HepG2 (cell line): ENCODE data around the gene ITIH1. TPM values are rescaled to one million over a fixed set of nuclear protein-coding genes. Genes with fewer than 3 reads are reported as not detected.

Experiments
- ATAC-seq: fragments of 200-7000 bp; cut with Tn5 transposase; 3 replicates; pipeline ENCODE4 v1.9.1; 2020; ENCODE audit warnings: mild to moderate bottlenecking, moderate library complexity
- BruUV-seq: library from RNA; stranded (reverse); fragments of 400-500 nt; replicated peaks from 2 replicates; lab custom pipeline; 2021; lab: Mats Ljungman, UMichigan
- CTCF ChIA-PET: fragments of 300-600 bp; formaldehyde crosslinking; extraction: SDS; loops from one replicate; lab custom pipeline; 2021; ENCODE audit warnings: low total read pairs, inconsistent platforms, low intra/inter-chr PET ratio; lab: Yijun Ruan, JAX
- POLR2A ChIA-PET: fragments of 350-600 bp; sonication (Branson Sonifier 250); formaldehyde crosslinking; loops from one replicate; lab custom pipeline; 2020; ENCODE audit warnings: antibody characterized with exemption, inconsistent platforms; lab: Yijun Ruan, JAX
- DNase-seq: peaks from one replicate; pipeline ENCODE4 v3.0.0-alpha.2; 2015; ENCODE audit warnings: low spot score
- FAIRE-seq: peaks from 3 replicates; lab custom pipeline; 2011; peaks lifted over from hg19 to GRCh38; lab: Jason Lieb, UNC
- H2AFZ ChIP-seq: one replicate; pipeline ENCODE4 v1.6.1; 2011; ENCODE audit warnings: low read length, inconsistent platforms
- H3K27ac ChIP-seq: fragments of 300-600 bp; 3 replicates; pipeline ENCODE4 v1.8.0; 2011; ENCODE audit warnings: mixed run types, mild to moderate bottlenecking, mixed read lengths, low read length, inconsistent platforms; ENCODE audit not compliant: insufficient read depth; ENCODE audit errors: extremely low read length
- H3K27me3 ChIP-seq, 2 experiments: fragments of 200-600 bp in 1 of 2; 2 replicates in 1 of 2; 3 replicates in 1 of 2; pipeline versions ENCODE4 v1.6.0 to v1.8.0; 2011; ENCODE audit warnings: low read length in 2 of 2, mild to moderate bottlenecking in 2 of 2, moderate library complexity in 2 of 2, inconsistent platforms in 1 of 2; ENCODE audit not compliant: insufficient read depth in 2 of 2, control insufficient read depth in 1 of 2
- H3K36me3 ChIP-seq, 2 experiments: fragments of 200-600 bp in 1 of 2; replicated peaks in 1 of 2; 2 replicates in 1 of 2; 3 replicates in 1 of 2; pipeline versions ENCODE4 v1.5.1 to v1.8.0; 2011; ENCODE audit warnings: low read length in 2 of 2, inconsistent platforms in 1 of 2; ENCODE audit not compliant: insufficient read depth in 2 of 2, control insufficient read depth in 1 of 2
- H3K4me1 ChIP-seq: 2 replicates; pipeline ENCODE4 v1.5.1; 2012; ENCODE audit warnings: low read length, inconsistent platforms; ENCODE audit not compliant: insufficient read depth
- H3K4me2 ChIP-seq: 2 replicates; pipeline ENCODE4 v1.6.0; 2011; ENCODE audit warnings: low read depth, low read length, inconsistent platforms
- H3K4me3 ChIP-seq, 3 experiments: fragments of 200-600 bp in 1 of 3; sonication (generic), shearing (Covaris generic) in 1 of 3; replicated peaks in 1 of 3; 2 replicates each; pipeline ENCODE4 v1.5.1; 2011 to 2016; ENCODE audit warnings: low read length in 3 of 3, inconsistent platforms in 2 of 3, low read depth in 2 of 3, mild to moderate bottlenecking in 2 of 3, control low read depth in 1 of 3, mixed read lengths in 1 of 3; ENCODE audit not compliant: insufficient read depth in 1 of 3
- H3K79me2 ChIP-seq: one replicate; pipeline ENCODE4 v1.6.1; 2011; ENCODE audit warnings: low read length, inconsistent platforms; ENCODE audit not compliant: insufficient read depth
- H3K9ac ChIP-seq: 2 replicates; pipeline ENCODE4 v1.6.0; 2011; ENCODE audit warnings: mild to moderate bottlenecking, low read depth, low read length, inconsistent platforms; ENCODE audit not compliant: insufficient read depth
- H3K9me3 ChIP-seq: 2 replicates; pipeline ENCODE4 v1.5.1; 2012; ENCODE audit warnings: mild to moderate bottlenecking, low read length
- H4K20me1 ChIP-seq: 2 replicates; pipeline ENCODE4 v1.6.0; 2011; ENCODE audit warnings: inconsistent platforms, mild to moderate bottlenecking, low read length, moderate library complexity; ENCODE audit not compliant: insufficient read depth
- CEBPB ChIP-seq: IDR thresholded peaks from 2 replicates; pipeline ENCODE4 v1.6.1; 2011; ENCODE audit warnings: low read depth, low read length, improper control_type of control experiment, borderline replicate concordance
- GATA4 ChIP-seq: sonication (generic); IDR thresholded peaks from 2 replicates; pipeline ENCODE4 v1.6.1; 2016; ENCODE audit warnings: antibody characterized with exemption, low read depth, borderline replicate concordance
- GLI4 ChIP-seq: sonication (generic); formaldehyde crosslinking; IDR thresholded peaks from 2 replicates; pipeline ENCODE4 v1.5.1; 2020; ENCODE audit warnings: missing genetic modification reagents, mild to moderate bottlenecking, moderate library complexity, borderline replicate concordance
- HNF4G ChIP-seq, 2 experiments: sonication (generic) in 1 of 2; formaldehyde crosslinking in 1 of 2; IDR thresholded peaks; 2 replicates each; pipeline versions ENCODE4 v1.4.0 to v1.6.1; 2011 to 2020; ENCODE audit warnings: borderline replicate concordance in 2 of 2, low read depth in 2 of 2, mild to moderate bottlenecking in 2 of 2, low read length in 1 of 2, missing genetic modification reagents in 1 of 2, moderate library complexity in 1 of 2
- MED8 ChIP-seq: sonication (generic); formaldehyde crosslinking; IDR thresholded peaks from 2 replicates; pipeline ENCODE4 v1.8.1; 2023; ENCODE audit warnings: mild to moderate bottlenecking, missing genetic modification reagents; ENCODE audit not compliant: insufficient replicate concordance
- MTF1 ChIP-seq: sonication (generic); formaldehyde crosslinking; IDR thresholded peaks from 2 replicates; pipeline ENCODE4 v1.5.0; 2020; ENCODE audit warnings: missing genetic modification reagents
- MXD1 ChIP-seq: sonication (generic); formaldehyde crosslinking; IDR thresholded peaks from 2 replicates; pipeline ENCODE4 v1.4.0; 2020; ENCODE audit warnings: mild to moderate bottlenecking, missing genetic modification reagents
- PRMT3 ChIP-seq: sonication (generic); formaldehyde crosslinking; IDR thresholded peaks from 2 replicates; pipeline ENCODE4 v1.8.1; 2022; ENCODE audit warnings: low read depth, mild to moderate bottlenecking, moderate library complexity, missing genetic modification reagents, borderline replicate concordance
- REST ChIP-seq, 2 experiments: IDR thresholded peaks; 2 replicates each; pipeline ENCODE4 v1.6.1; 2011 to 2012; ENCODE audit warnings: low read length in 2 of 2, borderline replicate concordance in 1 of 2, low read depth in 1 of 2, mild to moderate bottlenecking in 1 of 2, moderate library complexity in 1 of 2
- SOX13 ChIP-seq, 3 experiments: fragments of 450-650 bp in 1 of 3; sonication (generic) in 1 of 3; formaldehyde crosslinking in 1 of 3; IDR thresholded peaks in 2 of 3; conservative IDR thresholded peaks in 1 of 3; 2 replicates each; pipeline versions ENCODE4 v1.5.0 to v1.6.1; 2016 to 2020; ENCODE audit warnings: antibody characterized with exemption in 1 of 3, mild to moderate bottlenecking in 1 of 3, missing compliant biosample characterization in 1 of 3, missing genetic modification reagents in 1 of 3, moderate library complexity in 1 of 3
- SOX5 ChIP-seq: IDR thresholded peaks from 2 replicates; pipeline ENCODE4 v1.6.1; 2016; ENCODE audit warnings: borderline replicate concordance
- XRCC5 ChIP-seq: fragments of 200-400 bp; formaldehyde crosslinking; optimal IDR thresholded peaks from 2 replicates; pipeline ENCODE3; 2017; ENCODE audit warnings: mild to moderate bottlenecking, low read length
- ZFY ChIP-seq: sonication (generic); formaldehyde crosslinking; IDR thresholded peaks from 2 replicates; pipeline ENCODE4 v1.4.0; 2020; ENCODE audit warnings: missing genetic modification reagents
- ZNF263 ChIP-seq: sonication (generic); formaldehyde crosslinking; IDR thresholded peaks from 2 replicates; pipeline ENCODE4 v1.4.0; 2020; ENCODE audit warnings: missing genetic modification reagents
- ZNF292 ChIP-seq: sonication (generic); formaldehyde crosslinking; IDR thresholded peaks from 2 replicates; pipeline ENCODE4 v1.8.1; 2022; ENCODE audit warnings: mild to moderate bottlenecking, low read depth, missing genetic modification reagents, borderline replicate concordance
- ZNF430 ChIP-seq: sonication (generic); formaldehyde crosslinking; IDR thresholded peaks from 2 replicates; pipeline ENCODE4 v1.9.0; 2021; ENCODE audit warnings: mild to moderate bottlenecking, missing genetic modification reagents
- ZNF713 ChIP-seq: sonication (generic); formaldehyde crosslinking; IDR thresholded peaks from 2 replicates; pipeline ENCODE4 v1.4.0; 2020; ENCODE audit warnings: mild to moderate bottlenecking, missing genetic modification reagents
- ZNF816 ChIP-seq: sonication (generic); formaldehyde crosslinking; IDR thresholded peaks from 2 replicates; pipeline ENCODE4 v1.8.0; 2022; ENCODE audit warnings: missing genetic modification reagents, mild to moderate bottlenecking, borderline replicate concordance
- WGBS: methylation state at CpG from one replicate; pipeline ENCODE4 v1.1.6; 2017; ENCODE audit warnings: low lambda C conversion rate; 5-methylcytosine and 5-hydroxymethylcytosine counted together
- in situ Hi-C: cut with HindIII; loops from 2 replicates; pipeline ENCODE4 v1.10.0; 2017; ENCODE audit warnings: low pct_unique_long_range_greater_than_20kb; ENCODE audit not compliant: extremely low pct_ligation_motif_present
- intact Hi-C: fragments of 100-400 bp; cut with micrococcal nuclease; formaldehyde crosslinking; loops from one replicate; pipeline ENCODE4 v1.10.0; 2022; ENCODE audit not compliant: unreplicated experiment
- polyA plus RNA-seq, 8 experiments: library from polyadenylated mRNA; depleted of rRNA in 3 of 8; stranded (reverse) in 7 of 8; unstranded in 1 of 8; fragments of >200 nt; fragmentation: Illumina TruSeq in 4 of 8; extraction: Trizol in 4 of 8; gene quantifications; 2 replicates each; pipeline versions ENCODE4 v1.2.1 to v1.2.3, GENCODE V29; 2011 to 2016; ENCODE audit warnings: low read depth in 4 of 8, missing spikeins in 1 of 8, mixed read lengths in 1 of 8; ENCODE audit not compliant: insufficient read depth in 1 of 8
- total RNA-seq, 5 experiments: library from RNA; depleted of rRNA; stranded (reverse); fragments of >200 nt; fragmentation: Illumina TruSeq; extraction: Trizol; gene quantifications; 2 replicates each; pipeline ENCODE4 v1.2.3, GENCODE V29; 2016; ENCODE audit warnings: low read depth in 1 of 5

The ITIH1 gene
- total and polyA plus RNA-seq, 2 of the 13 experiments (the other 11 are each of a cell fraction or from before 2014, with no cell fraction given), result 12.3 to 19.6 TPM

GRCh38 chr3:52834871-52835501 lies 57.6 kb downstream of the ITIH1 start, which contains the start of gene MUSTN1:
Gene MUSTN1, minus strand, starts transcription at chr3:52835019. Its CDS starts 71 bp downstream, at chr3:52834948.
- no peak within 1 kb of the TSS for H3K27ac ChIP-seq
- DNase-seq, result peak; percentile 59
- no TSS peak for BruUV-seq
- peak within 1 kb of the TSS; percentile 70 for H3K4me2 ChIP-seq
- H3K79me2 ChIP-seq, result no peaks in the 10 kb centered on the region
- peak within 1 kb of the TSS in 2 of 3 experiments; percentile 36 to 55; a peak in 3 of 6 replicates for H3K4me3 ChIP-seq
- in situ Hi-C loops, result no loop called here
- H3K27me3 ChIP-seq, result no peaks in the 10 kb centered on the region
- CTCF ChIA-PET, result no interaction called here
- ATAC-seq, result peak; percentile 42
- no peaks in the 10 kb centered on the region for H3K9me3 ChIP-seq
- WGBS, result 14% methylated on average over 4 of the region's 11 CpGs
- intact Hi-C loops, result no loop called here
- H2AFZ ChIP-seq, result no peak within 1 kb of the TSS
- POLR2A ChIA-PET, result interaction anchor here (0.7 to 1.2 kb wide), 3 partner anchors 10 to 62 kb away, joined by 3 read pairs; partner anchors contain the start of gene STIMATE
- no peaks in the 10 kb centered on the region for H3K36me3 ChIP-seq
- FAIRE-seq, result no peak
- H4K20me1 ChIP-seq, result no peaks in the 10 kb centered on the region
- H3K9ac ChIP-seq, result no peak within 1 kb of the TSS
- peaks cover 42% of the 10 kb centered on the region for H3K4me1 ChIP-seq
- TF ChIP-seq REST (IDR thresholded peaks at IDR 0.05; ENCODE audit: borderline replicate concordance in 1 of 2, low read depth in 1 of 2, low read length in 2 of 2) (no peak), CEBPB (peak; percentile 70), XRCC5 (peak; percentile 16), ZNF816 (CRISPR knock-in tag) (no peak), GLI4 (CRISPR knock-in tag) (no peak), ZNF263 (no peak), HNF4G (IDR thresholded peaks at IDR 0.05; ENCODE audit: borderline replicate concordance, low read depth, low read length) (no peak), HNF4G (CRISPR knock-in tag; IDR thresholded peaks at IDR 0.05; ENCODE audit: borderline replicate concordance, low read depth) (no peak), SOX13 (IDR thresholded peaks at IDR 0.05) (no peak), SOX13 (CRISPR knock-in tag; conservative IDR thresholded peaks at IDR 0.05 in 1 of 2, IDR thresholded peaks at IDR 0.05 in 1 of 2) (0 out of 4 replicates have a peak, but pooled peaks of 1 of the 2 experiments have one; percentile 24), MED8 (CRISPR knock-in tag) (peak; percentile 21), ZNF292 (CRISPR knock-in tag) (0 out of 2 replicates have a peak, but pooled peaks have one; percentile 62), ZNF430 (CRISPR knock-in tag) (0 out of 2 replicates have a peak, but pooled peaks have one; percentile 55), SOX5 (CRISPR knock-in tag) (0 out of 2 replicates have a peak, but pooled peaks have one; percentile 15), ZNF713 (CRISPR knock-in tag) (no peak), MXD1 (CRISPR knock-in tag) (0 out of 2 replicates have a peak, but pooled peaks have one; percentile 49), GATA4 (no peak), PRMT3 (CRISPR knock-in tag) (no peak), MTF1 (CRISPR knock-in tag) (no peak), ZFY (CRISPR knock-in tag) (no peak)
